ENCODE data around the gene WNK1.
"Not testable (repeated sequence)": the region's sequence is repeated elsewhere in the genome, so short reads cannot be mapped to it uniquely, and the experiment has no call there.

Gene WNK1

DNA sequence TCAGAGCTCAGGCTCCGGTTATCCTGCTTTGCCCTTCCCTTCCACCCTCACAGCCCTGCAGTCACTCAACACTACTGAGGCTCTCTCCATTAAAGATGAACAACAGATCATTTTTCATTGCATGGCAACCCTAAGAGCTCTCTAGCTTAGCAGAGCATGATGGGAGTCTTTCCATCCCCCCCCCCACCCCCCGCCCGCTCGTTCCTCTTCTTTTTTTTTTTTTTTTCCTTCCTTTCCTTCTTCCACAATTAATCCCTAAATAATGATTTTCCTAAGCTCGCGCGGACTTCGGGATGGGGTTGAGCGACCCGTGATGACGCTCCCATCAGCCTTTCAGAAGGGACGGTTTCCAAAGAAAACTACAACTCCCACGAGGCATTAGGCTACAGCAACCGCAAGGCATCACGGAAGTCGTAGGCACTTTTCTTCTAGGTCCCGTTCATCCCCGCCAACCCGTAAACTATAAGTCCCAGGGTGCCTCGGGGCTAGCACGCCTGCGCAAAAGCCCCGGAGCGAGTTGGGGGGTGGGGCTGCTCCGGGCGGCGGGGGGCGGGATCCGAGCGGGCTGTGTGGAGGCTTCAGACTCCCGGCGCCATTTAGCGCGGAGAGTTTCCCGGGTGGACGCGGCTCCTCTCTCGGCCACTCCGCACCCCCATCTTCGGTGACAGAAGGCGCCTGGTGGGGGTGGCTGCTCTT, at the start of gene WNK1:
Gene WNK1, plus strand, starts transcription at position 581 of the 696 bp plus-strand sequence. CDS start 987 bp downstream, outside the sequence.
- peak; percentile 99 for DNase-seq (ENCODE audit: low read depth)
- peak within 1 kb of the TSS; percentile 87 for H3K4me3 ChIP-seq (replicated peaks; ENCODE audit: low read depth, low read length)
- no peak for TF ChIP-seq CTCF (IDR thresholded peaks at IDR 0.05; ENCODE audit: low read length, missing control alignments)

GRCh38 chr12:704516-705242, 47.7 kb upstream of the WNK1 start:
- H3K4me3 ChIP-seq (replicated peaks; ENCODE audit: low read depth, low read length) = no peak overlapping the region
- DNase-seq (ENCODE audit: low read depth) = no peak
- TF ChIP-seq CTCF (IDR thresholded peaks at IDR 0.05; ENCODE audit: low read length, missing control alignments) = no peak

DNA sequence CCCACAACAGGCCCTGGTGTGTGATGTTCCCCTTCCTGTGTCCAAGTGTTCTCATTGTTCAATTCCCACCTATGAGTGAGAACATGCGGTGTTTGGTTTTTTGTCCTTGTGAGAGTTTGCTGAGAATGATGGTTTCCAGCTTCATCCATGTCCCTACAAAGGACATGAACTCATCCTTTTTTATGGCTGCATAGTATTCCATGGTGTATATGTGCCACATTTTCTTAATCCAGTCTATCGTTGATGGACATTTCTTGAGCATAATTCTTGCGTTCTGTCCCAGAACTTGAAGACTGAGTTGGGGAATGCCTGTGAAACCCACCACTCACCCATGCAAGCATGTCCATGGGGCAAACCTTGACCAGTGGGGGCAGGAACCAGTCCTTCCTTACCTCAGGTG, 44.3 kb upstream of the WNK1 start:
- H3K4me3 ChIP-seq (replicated peaks; ENCODE audit: low read depth, low read length); DNase-seq (ENCODE audit: low read depth): not testable (repeated sequence)

DNA sequence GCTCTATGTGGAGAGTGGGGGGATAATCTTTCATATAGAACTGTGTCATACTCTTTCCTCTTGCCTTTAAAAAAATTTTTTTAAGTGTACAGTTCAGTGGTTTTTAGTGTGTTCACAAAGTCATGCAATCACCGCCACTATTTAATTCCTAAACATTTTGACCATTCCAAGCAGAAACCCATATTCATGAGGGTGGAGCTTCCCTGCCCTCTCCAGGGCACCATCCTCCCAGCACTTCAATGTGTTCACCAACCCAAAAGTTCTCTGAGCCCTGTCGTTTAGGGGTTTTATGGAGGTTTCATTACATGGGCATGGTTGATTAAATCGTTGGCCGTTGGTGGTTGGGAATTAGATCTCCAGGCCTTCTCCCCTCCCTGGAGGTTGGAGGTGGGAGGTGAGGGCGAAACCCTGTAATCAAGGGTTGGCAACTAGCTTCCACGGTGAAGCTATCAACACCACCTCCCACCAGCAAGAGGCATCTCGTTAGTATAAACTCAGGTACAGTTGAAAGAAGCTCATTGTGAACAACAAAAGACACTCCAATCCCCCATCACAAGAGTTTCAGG, 42.8 kb upstream of the WNK1 start:
- TF ChIP-seq CTCF (IDR thresholded peaks at IDR 0.05; ENCODE audit: low read length, missing control alignments) = no peak
- DNase-seq (ENCODE audit: low read depth) = no peak
- no peak overlapping the region for H3K4me3 ChIP-seq (replicated peaks; ENCODE audit: low read depth, low read length)

DNA sequence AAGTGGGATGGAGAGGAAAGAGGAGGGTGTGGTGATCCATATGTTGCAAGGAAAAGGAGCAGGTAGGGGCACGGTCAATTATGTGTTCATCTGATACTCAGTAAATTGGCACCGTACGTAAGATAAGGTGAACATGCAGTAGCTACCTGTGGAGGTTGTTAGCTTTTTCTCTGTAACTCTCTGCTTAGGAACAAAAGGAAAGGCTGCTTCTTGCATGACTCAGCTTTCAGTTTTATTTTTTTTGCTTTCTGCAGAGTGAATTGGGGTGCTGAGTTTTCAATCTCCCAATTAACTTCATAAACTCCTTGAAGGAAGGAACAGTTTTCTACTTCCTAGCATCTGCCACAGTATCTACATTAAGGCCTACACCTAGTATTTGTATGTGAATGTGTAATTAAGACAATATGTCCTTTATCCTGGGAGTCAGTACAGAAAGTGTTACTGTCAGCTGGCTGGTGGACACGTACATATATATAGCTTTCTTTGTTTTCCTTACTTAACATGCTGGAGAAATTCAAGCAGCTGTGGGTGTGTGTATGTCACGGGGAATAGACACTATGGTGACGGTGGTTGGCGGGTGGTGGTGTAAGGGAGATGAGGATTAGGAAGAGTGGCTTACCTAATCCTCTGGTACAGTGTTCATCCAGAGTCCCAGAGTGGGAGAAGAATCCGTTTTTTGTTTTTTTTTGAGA, 40.1 kb upstream of the WNK1 start:
- no peak overlapping the region for H3K4me3 ChIP-seq (replicated peaks; ENCODE audit: low read depth, low read length)
- DNase-seq (ENCODE audit: low read depth) = no peak
- no peak for TF ChIP-seq CTCF (IDR thresholded peaks at IDR 0.05; ENCODE audit: low read length, missing control alignments)

DNA sequence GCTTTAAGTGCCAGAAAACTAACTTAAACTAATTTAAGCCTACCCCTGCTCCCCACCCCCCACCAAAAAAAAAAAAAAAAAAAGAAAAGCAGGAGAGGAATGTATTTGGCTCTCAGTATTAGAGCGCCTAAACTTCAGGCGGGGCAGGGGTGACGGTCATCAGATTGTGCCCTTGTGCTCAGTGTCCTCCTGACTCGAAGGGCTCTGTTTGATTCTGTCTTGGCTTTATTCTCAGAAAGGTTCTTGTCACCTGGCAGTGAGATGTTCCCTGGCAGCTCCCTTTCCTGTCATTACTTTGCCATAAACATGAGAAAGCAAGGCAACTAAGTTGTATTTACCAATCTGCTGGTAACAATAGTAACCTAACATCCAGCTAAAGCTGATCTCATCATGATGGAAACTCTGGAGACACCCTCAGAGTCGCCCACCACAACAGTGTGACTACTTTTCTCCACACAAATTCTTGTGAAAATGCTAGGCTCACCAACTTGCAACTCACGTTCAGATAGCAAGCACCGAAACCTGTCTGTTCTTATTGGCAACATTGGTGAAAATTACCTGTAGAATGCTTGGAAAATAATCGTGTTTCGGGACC, 39.0 kb upstream of the WNK1 start:
- no peak overlapping the region for H3K4me3 ChIP-seq (replicated peaks; ENCODE audit: low read depth, low read length)
- DNase-seq (ENCODE audit: low read depth) = no peak
- no peak for TF ChIP-seq CTCF (IDR thresholded peaks at IDR 0.05; ENCODE audit: low read length, missing control alignments)

- no peak for TF ChIP-seq CTCF (IDR thresholded peaks at IDR 0.05; ENCODE audit: low read length, missing control alignments)
- no peak overlapping the region for H3K4me3 ChIP-seq (replicated peaks; ENCODE audit: low read depth, low read length)
- peak; percentile 50 for DNase-seq (ENCODE audit: low read depth)
These were observed 35.9 kb upstream of the WNK1 start for GRCh38 chr12:716506-716905.
